ENCODE data around the gene PRR3. TPM values are rescaled to one million over a fixed set of nuclear protein-coding genes. Genes with fewer than 3 reads are reported as not detected.

PRR3 gene
- total and polyA plus RNA-seq, 8 donors, result 0.89 to 10.7 (median 6.3) TPM; not detected in 2

DNA sequence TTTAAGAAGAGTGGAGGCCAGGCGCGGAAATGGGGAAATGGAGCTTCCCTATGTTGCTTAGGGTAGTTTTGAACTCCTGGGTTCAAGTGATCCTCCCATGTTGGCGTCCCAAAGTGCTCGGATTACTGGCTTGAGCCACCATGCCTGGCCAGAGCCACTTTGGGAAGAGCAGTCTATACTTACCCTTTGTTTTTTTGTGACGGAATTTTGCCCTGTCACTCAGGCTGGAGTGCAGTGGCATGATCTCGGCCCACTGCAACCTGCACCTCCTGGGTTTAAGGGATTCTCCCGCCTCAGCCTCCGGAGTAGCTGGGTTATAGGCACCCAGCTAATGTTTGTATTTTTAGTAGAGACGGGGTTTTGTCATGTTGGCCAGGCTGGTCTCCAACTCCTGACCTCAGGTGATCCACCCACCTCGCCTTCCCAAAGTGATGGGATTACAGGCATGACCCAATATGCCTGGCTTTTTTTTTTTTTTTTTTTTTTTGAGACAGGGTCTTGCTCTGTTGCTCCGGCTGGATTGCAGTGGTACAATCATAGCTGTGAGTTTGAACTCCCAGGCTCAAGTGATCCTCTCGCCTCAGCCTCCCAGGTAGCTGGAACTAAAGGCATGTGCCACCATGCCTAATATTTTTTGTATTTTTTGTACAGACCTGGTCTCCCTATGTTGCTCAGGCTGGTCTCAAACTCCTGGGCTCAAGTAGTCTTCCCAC, 42.0 kb downstream of the PRR3 start:
- Histone ChIP-seq H3K9me3 (no peaks in the 10 kb centered on the region), H3K27ac (no peak overlapping the region), H3K4me3 (no peak overlapping the region), H3K27me3 (no peaks in the 10 kb centered on the region), H3K4me1 (peaks cover 0 to 21% (median 0%) of the 10 kb centered on the region in 4 donors), H3K36me3 (peaks cover 30 to 65% (median 51%) of the 10 kb centered on the region in 4 donors)
- 69 to 75% (median 73%) methylated on average over 11 to 12 of the region's 12 CpGs for WGBS, 5 donors
- DNase-seq, result no peak
- intact Hi-C loops (cut with DNase I; ENCODE audit: low total_unique reads), result loop anchor here (10.0 kb wide), 1 partner anchor 54 kb away; no protein-coding TSS in a partner anchor
- TF ChIP-seq EP300 (IDR thresholded peaks at IDR 0.05) (no peak), POLR2AphosphoS5 (IDR thresholded peaks at IDR 0.05) (peak in 1 of 3 donors; percentile 1)

DNA sequence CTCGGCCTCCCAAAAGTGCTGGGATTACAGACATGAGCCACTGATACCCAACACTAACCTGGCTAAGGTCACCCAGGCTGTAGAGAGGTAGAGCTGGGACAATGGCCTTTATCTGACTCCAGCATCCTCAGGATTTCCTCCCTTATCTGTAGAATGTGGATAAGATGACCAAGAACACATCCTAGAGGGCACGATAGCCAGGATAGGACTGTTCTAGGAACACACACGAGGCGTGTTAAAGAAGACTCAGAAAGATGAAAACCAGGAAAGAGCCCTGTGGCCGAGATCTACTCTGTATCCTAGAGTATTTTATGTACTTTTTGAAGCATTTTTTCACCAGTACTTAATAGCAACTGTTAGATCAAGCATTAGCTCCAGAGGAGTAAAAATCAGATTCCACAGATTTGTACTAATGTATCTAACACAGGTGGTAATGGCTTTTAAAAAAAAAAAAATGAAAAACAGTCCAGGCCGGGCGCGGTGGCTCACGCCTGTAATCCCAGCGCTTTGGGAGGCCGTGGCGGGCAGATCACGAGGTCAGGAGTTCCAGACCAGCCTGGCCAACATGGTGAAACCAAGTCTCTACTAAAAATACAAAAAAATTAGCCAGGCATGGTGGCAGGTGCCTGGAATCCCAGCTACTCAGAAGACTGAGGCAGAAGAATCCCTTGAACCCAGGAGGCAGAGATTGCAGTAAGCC, 42.7 kb downstream of the PRR3 start:
- intact Hi-C loops (cut with DNase I; ENCODE audit: low total_unique reads), result loop anchor here (10.0 kb wide), 1 partner anchor 55 kb away; no protein-coding TSS in a partner anchor
- H3K27me3 ChIP-seq, result no peaks in the 10 kb centered on the region
- WGBS, 5 donors, result 66 to 74% (median 69%) methylated on average over 13 of the region's 13 CpGs
- peaks cover 0 to 21% (median 0%) of the 10 kb centered on the region in 4 donors for H3K4me1 ChIP-seq
- TF ChIP-seq, protein P1, sequence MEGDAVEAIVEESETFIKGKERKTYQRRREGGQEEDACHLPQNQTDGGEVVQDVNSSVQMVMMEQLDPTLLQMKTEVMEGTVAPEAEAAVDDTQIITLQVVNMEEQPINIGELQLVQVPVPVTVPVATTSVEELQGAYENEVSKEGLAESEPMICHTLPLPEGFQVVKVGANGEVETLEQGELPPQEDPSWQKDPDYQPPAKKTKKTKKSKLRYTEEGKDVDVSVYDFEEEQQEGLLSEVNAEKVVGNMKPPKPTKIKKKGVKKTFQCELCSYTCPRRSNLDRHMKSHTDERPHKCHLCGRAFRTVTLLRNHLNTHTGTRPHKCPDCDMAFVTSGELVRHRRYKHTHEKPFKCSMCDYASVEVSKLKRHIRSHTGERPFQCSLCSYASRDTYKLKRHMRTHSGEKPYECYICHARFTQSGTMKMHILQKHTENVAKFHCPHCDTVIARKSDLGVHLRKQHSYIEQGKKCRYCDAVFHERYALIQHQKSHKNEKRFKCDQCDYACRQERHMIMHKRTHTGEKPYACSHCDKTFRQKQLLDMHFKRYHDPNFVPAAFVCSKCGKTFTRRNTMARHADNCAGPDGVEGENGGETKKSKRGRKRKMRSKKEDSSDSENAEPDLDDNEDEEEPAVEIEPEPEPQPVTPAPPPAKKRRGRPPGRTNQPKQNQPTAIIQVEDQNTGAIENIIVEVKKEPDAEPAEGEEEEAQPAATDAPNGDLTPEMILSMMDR (IDR thresholded peaks at IDR 0.05), result no peak
- TF ChIP-seq POLR2A (IDR thresholded peaks at IDR 0.05) (no peak), POLR2AphosphoS5 (IDR thresholded peaks at IDR 0.05) (no peak), EP300 (IDR thresholded peaks at IDR 0.05) (no peak)
- no peak overlapping the region for H3K27ac ChIP-seq
- no peak overlapping the region for H3K4me3 ChIP-seq
- no peaks in the 10 kb centered on the region for H3K9me3 ChIP-seq
- H3K36me3 ChIP-seq, result peaks cover 37 to 66% (median 51%) of the 10 kb centered on the region in 4 donors
- DNase-seq, result no peak

DNA sequence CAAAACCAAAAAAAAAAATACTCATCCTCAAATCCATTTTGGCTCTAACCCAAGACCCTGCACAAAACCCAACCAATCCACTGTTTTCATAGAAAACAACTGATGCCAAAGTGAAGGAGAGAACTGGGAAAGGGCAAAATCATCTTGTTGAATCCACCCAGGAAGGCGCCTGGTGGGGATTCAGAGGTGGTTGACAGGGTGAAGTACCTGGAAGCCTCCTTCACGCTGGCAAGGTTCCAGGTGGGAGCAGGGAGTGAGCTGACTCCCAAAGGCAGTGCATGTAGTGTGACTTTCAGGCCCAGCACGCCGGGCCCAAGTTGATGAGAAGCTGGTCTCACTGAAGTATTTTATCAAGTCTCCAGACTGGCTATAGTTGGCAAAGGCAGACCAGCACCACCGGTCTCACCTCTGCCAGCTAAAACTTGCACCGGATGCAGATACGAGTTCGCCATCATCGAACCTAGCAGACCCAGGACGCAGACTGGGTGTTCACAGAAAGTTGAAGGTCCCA, 43.4 kb downstream of the PRR3 start:
- Histone ChIP-seq H3K27ac (no peak overlapping the region), H3K36me3 (peaks cover 45 to 66% (median 53%) of the 10 kb centered on the region in 4 donors), H3K27me3 (no peaks in the 10 kb centered on the region), H3K4me3 (no peak overlapping the region), H3K9me3 (no peaks in the 10 kb centered on the region), H3K4me1 (peaks cover 0 to 21% (median 0%) of the 10 kb centered on the region in 4 donors)
- peak; percentile 28 to 42 for DNase-seq
- 55 to 75% (median 67%) methylated on average over 9 to 10 of the region's 10 CpGs for WGBS, 5 donors
- intact Hi-C loops (cut with DNase I; ENCODE audit: low total_unique reads), result no loop called here
- TF ChIP-seq, protein P1 (IDR thresholded peaks at IDR 0.05), result no peak
- TF ChIP-seq POLR2AphosphoS5 (IDR thresholded peaks at IDR 0.05) (no peak), POLR2A (IDR thresholded peaks at IDR 0.05) (no peak), EP300 (IDR thresholded peaks at IDR 0.05) (no peak)

DNA sequence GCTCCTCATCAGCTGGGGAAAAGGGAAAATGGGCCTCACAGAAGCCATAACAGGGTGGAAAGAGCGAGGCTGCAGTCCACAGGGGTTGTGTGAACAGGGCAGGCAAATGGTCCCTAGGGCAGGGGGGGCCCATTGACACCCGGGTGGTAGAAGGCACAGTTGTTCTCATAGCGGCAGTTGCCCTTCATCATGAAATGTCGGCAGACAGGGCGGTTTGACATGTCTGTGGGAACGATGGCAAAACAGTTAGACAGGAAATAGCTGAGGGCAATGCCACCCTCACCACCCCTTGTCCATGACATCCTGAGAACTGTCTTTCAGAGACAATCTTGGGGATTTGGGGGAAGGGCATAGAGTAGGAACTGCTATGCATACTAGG, 44.3 kb downstream of the PRR3 start:
- Histone ChIP-seq H3K27ac (no peak overlapping the region), H3K36me3 (peaks cover 54 to 75% (median 62%) of the 10 kb centered on the region in 4 donors), H3K27me3 (no peaks in the 10 kb centered on the region), H3K4me1 (peaks cover 0 to 21% (median 0%) of the 10 kb centered on the region in 4 donors), H3K9me3 (no peaks in the 10 kb centered on the region), H3K4me3 (no peak overlapping the region)
- 63 to 70% (median 69%) methylated on average over 6 of the region's 6 CpGs for WGBS, 5 donors
- peak in 1 of 3 donors; percentile 8 for TF ChIP-seq POLR2AphosphoS5 (IDR thresholded peaks at IDR 0.05)
- TF ChIP-seq, protein P1 (IDR thresholded peaks at IDR 0.05), result no peak
- intact Hi-C loops (cut with DNase I; ENCODE audit: low total_unique reads), result no loop called here
- no peak for DNase-seq

Measured in stomach (tissue), 9 donors.